ENCODE data around the gene ELMOD3.
A peak's percentile ranks its signal among the peaks of the same experiment; 100 is the strongest.
"Not testable (repeated sequence)": the region's sequence is repeated elsewhere in the genome, so short reads cannot be mapped to it uniquely, and the experiment has no call there.

Gene ELMOD3

GRCh38 chr2:85376291-85377065, 21.9 kb downstream of the ELMOD3 start:
- DNase-seq (ENCODE audit: low spot score), result no peak

- no peak for DNase-seq (ENCODE audit: low spot score)
These were observed 22.5 kb downstream of the ELMOD3 start for GRCh38 chr2:85377083-85377482.

- DNase-seq (ENCODE audit: low spot score), result no peak
These were observed 23.7 kb downstream of the ELMOD3 start for GRCh38 chr2:85378257-85378656.

GRCh38 chr2:85380048-85380447, 25.5 kb downstream of the ELMOD3 start:
- DNase-seq (ENCODE audit: low spot score), result no peak

GRCh38 chr2:85383151-85383550, 28.6 kb downstream of the ELMOD3 start:
- DNase-seq (ENCODE audit: low spot score), result not testable (repeated sequence)

- DNase-seq (ENCODE audit: low spot score), result no peak
These were observed 29.3 kb downstream of the ELMOD3 start for GRCh38 chr2:85383850-85384249.

GRCh38 chr2:85385746-85386145, 31.2 kb downstream of the ELMOD3 start:
- DNase-seq (ENCODE audit: low spot score), result no peak

- no peak for DNase-seq (ENCODE audit: low spot score)
These were observed 33.2 kb downstream of the ELMOD3 start for GRCh38 chr2:85387754-85388153.

GRCh38 chr2:85388878-85389538, 34.4 kb downstream of the ELMOD3 start:
- DNase-seq (ENCODE audit: low spot score), result no peak

GRCh38 chr2:85390941-85391669, 36.5 kb downstream of the ELMOD3 start:
- DNase-seq (ENCODE audit: low spot score), result peak; percentile 17

GRCh38 chr2:85393836-85394235, 39.3 kb downstream of the ELMOD3 start:
- DNase-seq (ENCODE audit: low spot score), result no peak

- DNase-seq (ENCODE audit: low spot score), result no peak
These were observed 39.7 kb downstream of the ELMOD3 start for GRCh38 chr2:85394261-85394681.

GRCh38 chr2:85394976-85395375, 40.4 kb downstream of the ELMOD3 start:
- DNase-seq (ENCODE audit: low spot score), result no peak

GRCh38 chr2:85395912-85396475, 41.4 kb downstream of the ELMOD3 start:
- no peak for DNase-seq (ENCODE audit: low spot score)

- DNase-seq (ENCODE audit: low spot score), result no peak
These were observed 42.2 kb downstream of the ELMOD3 start for GRCh38 chr2:85396531-85397470.

- no peak for DNase-seq (ENCODE audit: low spot score)
These were observed 43.4 kb downstream of the ELMOD3 start for GRCh38 chr2:85397925-85398331.

GRCh38 chr2:85398426-85399182, 44.0 kb downstream of the ELMOD3 start:
- DNase-seq (ENCODE audit: low spot score), result no peak

GRCh38 chr2:85399183-85399455, 44.5 kb downstream of the ELMOD3 start:
- DNase-seq (ENCODE audit: low spot score), result no peak

GRCh38 chr2:85400023-85400422, 45.5 kb downstream of the ELMOD3 start:
- DNase-seq (ENCODE audit: low spot score), result no peak

GRCh38 chr2:85400541-85401463, 46.2 kb downstream of the ELMOD3 start:
- DNase-seq (ENCODE audit: low spot score), result no peak

All from COLO829 (cell line).